Spleen (tissue), 7 donors: ENCODE data around the gene BLCAP.

Experiments
- POLR2A ChIP-seq, 3 donors: fragments of 450-650 bp; IDR thresholded peaks; one replicate each; pipeline ENCODE4 v1.5.1; 2017; ENCODE audit warnings: antibody characterized with exemption in 3 of 3, mild to moderate bottlenecking in 1 of 3
- POLR2AphosphoS5 ChIP-seq, 3 donors: sonication (generic); formaldehyde crosslinking; IDR thresholded peaks; one replicate each; pipeline ENCODE4 v1.5.1; 2017; ENCODE audit warnings: antibody characterized with exemption in 3 of 3
- TF ChIP-seq, protein P1 (sequence below), 11 experiments: fragments of 200-600 bp in 7 of 11; fragments of 450-650 bp in 4 of 11; sonication (generic) in 4 of 11; IDR thresholded peaks in 8 of 11; conservative IDR thresholded peaks in 3 of 11; 1 replicate in 7 of 11; 2 replicates in 4 of 11; pipeline versions ENCODE4 v1.4.0 to v1.8.0; 2016 to 2021; ENCODE audit warnings: antibody characterized with exemption in 11 of 11, inconsistent platforms in 4 of 11, mild to moderate bottlenecking in 1 of 11
- donor health status: DM: no; HTN: no; CAD: no; lungs with moderate emphysema.
- donor health status: DM: no; HTN: no; CAD: no.
- donor health status: DM: no; HTN: no; CAD: no.

DNA sequence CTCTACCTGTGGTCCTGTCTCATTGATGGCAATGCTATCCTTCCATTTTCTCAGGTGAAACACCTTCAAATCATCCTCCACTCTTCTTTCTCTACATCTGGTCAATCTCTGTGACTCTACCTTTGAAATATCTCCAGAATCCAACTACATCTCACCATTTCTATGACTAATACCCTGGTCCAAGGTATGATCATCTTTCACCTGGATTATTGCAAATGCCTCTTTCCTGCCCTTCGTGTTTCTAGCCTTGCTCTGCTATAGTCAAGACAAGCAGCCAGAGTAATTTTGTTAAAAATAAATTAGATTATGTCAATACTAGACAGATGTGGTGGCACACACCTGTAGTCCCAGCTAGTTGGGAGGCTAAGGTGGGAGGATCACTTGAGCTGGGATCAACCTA lies 17.8 kb upstream of the BLCAP start:
- TF ChIP-seq POLR2AphosphoS5 (IDR thresholded peaks at IDR 0.05) (no peak), POLR2A (IDR thresholded peaks at IDR 0.05) (no peak)
- TF ChIP-seq, protein P1, sequence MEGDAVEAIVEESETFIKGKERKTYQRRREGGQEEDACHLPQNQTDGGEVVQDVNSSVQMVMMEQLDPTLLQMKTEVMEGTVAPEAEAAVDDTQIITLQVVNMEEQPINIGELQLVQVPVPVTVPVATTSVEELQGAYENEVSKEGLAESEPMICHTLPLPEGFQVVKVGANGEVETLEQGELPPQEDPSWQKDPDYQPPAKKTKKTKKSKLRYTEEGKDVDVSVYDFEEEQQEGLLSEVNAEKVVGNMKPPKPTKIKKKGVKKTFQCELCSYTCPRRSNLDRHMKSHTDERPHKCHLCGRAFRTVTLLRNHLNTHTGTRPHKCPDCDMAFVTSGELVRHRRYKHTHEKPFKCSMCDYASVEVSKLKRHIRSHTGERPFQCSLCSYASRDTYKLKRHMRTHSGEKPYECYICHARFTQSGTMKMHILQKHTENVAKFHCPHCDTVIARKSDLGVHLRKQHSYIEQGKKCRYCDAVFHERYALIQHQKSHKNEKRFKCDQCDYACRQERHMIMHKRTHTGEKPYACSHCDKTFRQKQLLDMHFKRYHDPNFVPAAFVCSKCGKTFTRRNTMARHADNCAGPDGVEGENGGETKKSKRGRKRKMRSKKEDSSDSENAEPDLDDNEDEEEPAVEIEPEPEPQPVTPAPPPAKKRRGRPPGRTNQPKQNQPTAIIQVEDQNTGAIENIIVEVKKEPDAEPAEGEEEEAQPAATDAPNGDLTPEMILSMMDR (IDR thresholded peaks at IDR 0.05 in 8 of 11, conservative IDR thresholded peaks at IDR 0.05 in 3 of 11): no peak
